B cell (primary cell): ENCODE data around the gene ADM2. TPM values are rescaled to one million over a fixed set of nuclear protein-coding genes. Genes with fewer than 3 reads are reported as not detected.

Experiments
- ATAC-seq: fragments of 200-7000 bp; cut with Tn5 transposase; one replicate; pipeline ENCODE4 v1.10.0; 2021; ENCODE audit warnings: low read depth, mild to moderate bottlenecking, moderate number of reproducible peaks, moderate library complexity
- CTCF ChIA-PET: fragments of 350-600 bp; sonication (Branson Sonifier 250); formaldehyde crosslinking; loops from one replicate; lab custom pipeline; 2021; ENCODE audit warnings: antibody characterized with exemption, inconsistent platforms; lab: Charles Lee
- POLR2A ChIA-PET: fragments of 350-600 bp; sonication (Branson Sonifier 250); formaldehyde crosslinking; loops from one replicate; lab custom pipeline; 2021; ENCODE audit warnings: antibody characterized with exemption; lab: Charles Lee
- DNase-seq: peaks from one replicate; pipeline ENCODE4 v3.0.0; 2013
- H2AFZ ChIP-seq: 2 replicates; pipeline ENCODE4 v1.6.1; 2012; ENCODE audit warnings: mild to moderate bottlenecking, low read depth, low read length; ENCODE audit not compliant: insufficient read depth, poor library complexity, severe bottlenecking
- H3K27ac ChIP-seq, 2 donors: 1 replicate in 1 of 2; 2 replicates in 1 of 2; pipeline ENCODE4 v1.5.1; 2012 to 2013; ENCODE audit warnings: low read length in 2 of 2, mild to moderate bottlenecking in 2 of 2, moderate library complexity in 1 of 2
- H3K27me3 ChIP-seq, 4 experiments: fragments of 200-600 bp in 1 of 4; sonication (generic) in 1 of 4; replicated peaks in 1 of 4; 1 replicate in 2 of 4; 2 replicates in 2 of 4; pipeline versions ENCODE4 v1.6.1 to v1.7.0; 2013 to 2016; ENCODE audit warnings: low read length in 3 of 4, mild to moderate bottlenecking in 2 of 4, mixed read lengths in 1 of 4, moderate library complexity in 1 of 4; ENCODE audit not compliant: insufficient read depth in 4 of 4, control insufficient read depth in 3 of 4; ENCODE audit errors: control extremely low read depth in 1 of 4
- H3K36me3 ChIP-seq, 2 experiments: replicated peaks in 1 of 2; 1 replicate in 1 of 2; 2 replicates in 1 of 2; pipeline versions ENCODE4 v1.6.1 to v1.7.1; 2013; ENCODE audit warnings: low read length in 1 of 2; ENCODE audit not compliant: insufficient read depth in 2 of 2, control insufficient read depth in 1 of 2; ENCODE audit errors: control extremely low read depth in 1 of 2, extremely low read depth in 1 of 2
- H3K4me1 ChIP-seq, 2 donors: fragments of 200-600 bp in 1 of 2; sonication (generic) in 1 of 2; 1 replicate in 1 of 2; 2 replicates in 1 of 2; pipeline versions ENCODE4 v1.5.1 to v1.6.1; 2013 to 2017; ENCODE audit warnings: low read length in 2 of 2; ENCODE audit not compliant: control insufficient read depth in 2 of 2, insufficient read depth in 2 of 2
- H3K4me2 ChIP-seq: replicated peaks from 2 replicates; pipeline ENCODE3; 2012; ENCODE audit warnings: mild to moderate bottlenecking, low read depth, low read length; ENCODE audit not compliant: poor library complexity, severe bottlenecking
- H3K4me3 ChIP-seq, 5 experiments: fragments of 200-600 bp in 1 of 5; sonication (generic) in 1 of 5; 1 replicate in 3 of 5; 2 replicates in 2 of 5; pipeline versions ENCODE4 v1.5.1 to v1.7.0; 2011 to 2016; ENCODE audit warnings: low read length in 4 of 5, mild to moderate bottlenecking in 4 of 5, low read depth in 2 of 5, control low read depth in 1 of 5, moderate library complexity in 1 of 5; ENCODE audit not compliant: insufficient read depth in 1 of 5; ENCODE audit errors: control extremely low read depth in 1 of 5, extremely low read depth in 1 of 5
- H3K79me2 ChIP-seq: fragments of 200-600 bp; sonication (generic); one replicate; pipeline ENCODE4 v1.6.0; 2016; ENCODE audit warnings: low read length; ENCODE audit not compliant: control insufficient read depth, insufficient read depth
- H3K9ac ChIP-seq: fragments of 200-600 bp; sonication (generic); 2 replicates; pipeline ENCODE4 v1.6.1; 2017; ENCODE audit warnings: mild to moderate bottlenecking, low read length, moderate library complexity
- H3K9me3 ChIP-seq, 3 donors: one replicate each; pipeline versions ENCODE4 v1.6.1 to v1.7.1; 2013; ENCODE audit warnings: low read length in 2 of 3; ENCODE audit not compliant: control insufficient read depth in 2 of 3, insufficient read depth in 1 of 3; ENCODE audit errors: control extremely low read depth in 1 of 3
- H4K20me1 ChIP-seq: 2 replicates; pipeline ENCODE4 v1.6.0; 2012; ENCODE audit warnings: mild to moderate bottlenecking, low read length; ENCODE audit not compliant: insufficient read depth, control insufficient read depth, poor library complexity, severe bottlenecking
- H3K27ac Mint-ChIP-seq: one replicate; pipeline ENCODE4 v1.8.0; 2021; ENCODE audit warnings: mixed read lengths
- H3K27me3 Mint-ChIP-seq: one replicate; pipeline ENCODE4 v1.8.0; 2021; ENCODE audit warnings: mixed read lengths
- H3K4me1 Mint-ChIP-seq: one replicate; pipeline ENCODE4 v1.8.0; 2021; ENCODE audit warnings: mixed read lengths
- H3K4me3 Mint-ChIP-seq: one replicate; pipeline ENCODE4 v1.8.0; 2021; ENCODE audit warnings: mixed read lengths
- H3K9me3 Mint-ChIP-seq: one replicate; pipeline ENCODE4 v1.8.0; 2022; ENCODE audit warnings: mixed read lengths; ENCODE audit not compliant: insufficient read depth
- CTCF ChIP-seq: fragments of 200-600 bp; IDR thresholded peaks from one replicate; pipeline ENCODE4 v1.8.0; 2022; ENCODE audit warnings: antibody characterized with exemption, mild to moderate bottlenecking
- EZH2 ChIP-seq: IDR thresholded peaks from 2 replicates; pipeline ENCODE4 v1.6.1; 2012; ENCODE audit warnings: borderline replicate concordance, low read depth, mild to moderate bottlenecking, moderate library complexity, low read length; ENCODE audit not compliant: insufficient read depth, poor library complexity, severe bottlenecking
- WGBS: methylation state at CpG from one replicate; pipeline ENCODE4 v1.1.5; 2013; ENCODE audit warnings: missing lambda C conversion rate; ENCODE audit not compliant: insufficient coverage; 5-methylcytosine and 5-hydroxymethylcytosine counted together
- intact Hi-C: fragments of 100-400 bp; cut with micrococcal nuclease; formaldehyde crosslinking; loops from one replicate; pipeline ENCODE4 v1.10.0; 2022
- polyA plus RNA-seq: library from polyadenylated mRNA; depleted of rRNA; stranded (reverse); fragments of >200 nt; gene quantifications from 2 replicates; pipeline ENCODE4 v1.2.3, GENCODE V29; 2012
- total RNA-seq, 2 donors: library from RNA; stranded (reverse); fragments of 120-200 nt in 1 of 2; gene quantifications; 1 replicate in 1 of 2; 2 replicates in 1 of 2; pipeline versions ENCODE4 v1.2.3 to v1.2.4, GENCODE V29; 2013 to 2022

ADM2 gene
- total and polyA plus RNA-seq, 2 donors (not counting 1 experiment from before 2014, with no cell fraction given): 0.67 to 3.7 TPM

DNA sequence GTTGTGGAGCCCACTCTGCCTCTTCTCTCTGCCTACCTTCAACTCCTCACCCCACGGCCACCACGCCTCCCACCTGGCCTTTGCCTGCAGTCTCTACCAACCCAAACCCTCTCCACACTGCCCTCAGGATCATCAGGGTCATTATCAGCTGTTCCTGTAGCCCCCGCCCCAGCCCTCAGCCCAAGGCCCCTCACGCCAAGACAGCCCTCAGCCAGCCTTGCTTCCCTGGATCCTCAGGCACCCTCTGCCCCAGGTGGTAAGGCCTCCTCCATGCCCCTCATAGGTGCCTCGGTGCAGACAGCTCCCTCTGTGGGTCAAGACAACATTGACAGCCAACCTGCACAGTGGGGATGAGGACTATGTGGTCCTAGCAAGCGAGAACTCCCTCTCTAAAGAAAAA, 8.3 kb upstream of the ADM2 start:
- Histone ChIP-seq H3K27me3 (no peaks in the 10 kb centered on the region), H3K4me2 (peak overlapping the region; percentile 99), H3K36me3 (peaks cover 0 to 7% of the 10 kb centered on the region in 2 experiments), H3K4me3 (peak overlapping the region in 3 of 5 experiments; percentile 68 to 81 (median 72)), H3K9ac (peak overlapping the region; percentile 87), H3K9me3 (no peaks in the 10 kb centered on the region), H4K20me1 (peaks cover 58% of the 10 kb centered on the region), H2AFZ (no peak overlapping the region), H3K27ac (peak overlapping the region in 1 of 2 donors; percentile 90), H3K79me2 (peaks cover 67% of the 10 kb centered on the region), H3K4me1 (peaks cover 61 to 69% of the 10 kb centered on the region in 2 donors)
- Mint-ChIP-seq H3K27me3 (no peaks in the 10 kb centered on the region), H3K27ac (peak overlapping the region; percentile 92), H3K4me1 (peaks cover 65% of the 10 kb centered on the region), H3K9me3 (no peaks in the 10 kb centered on the region), H3K4me3 (peak overlapping the region; percentile 89)
- TF ChIP-seq CTCF (peak; percentile 38), EZH2 (no peak)
- ChIA-PET CTCF (interaction anchor here (1.1 to 2.2 kb wide), 7 partner anchors 12 to 232 kb away, joined by 3 to 16 read pairs (median 4); partner anchors contain the start of gene SCO2), POLR2A (interaction anchor here (1.3 kb wide), 1 partner anchor 52 kb away, joined by 5 read pairs; the partner anchor contains the start of gene SCO2)
- ATAC-seq (no peak), DNase-seq (peak; percentile 60)
- 94% methylated on average over 5 of the region's 6 CpGs for WGBS
- intact Hi-C loops: loop anchor here (5.0 to 10.0 kb wide), 2 partner anchors 54 to 538 kb away; partner anchors contain the start of gene SCO2
